CD4-positive, alpha-beta T cell treated with Interleukin-10 for 1 hour (primary cell): Measurements from ENCODE around the gene GTSE1.
"Not testable (repeated sequence)": the region's sequence is repeated elsewhere in the genome, so short reads cannot be mapped to it uniquely, and the experiment has no call there.

Experiments used
- DNase-seq: peaks from one replicate; pipeline ENCODE4 v3.0.0-alpha.2; 2020

The GTSE1 gene, protein sequence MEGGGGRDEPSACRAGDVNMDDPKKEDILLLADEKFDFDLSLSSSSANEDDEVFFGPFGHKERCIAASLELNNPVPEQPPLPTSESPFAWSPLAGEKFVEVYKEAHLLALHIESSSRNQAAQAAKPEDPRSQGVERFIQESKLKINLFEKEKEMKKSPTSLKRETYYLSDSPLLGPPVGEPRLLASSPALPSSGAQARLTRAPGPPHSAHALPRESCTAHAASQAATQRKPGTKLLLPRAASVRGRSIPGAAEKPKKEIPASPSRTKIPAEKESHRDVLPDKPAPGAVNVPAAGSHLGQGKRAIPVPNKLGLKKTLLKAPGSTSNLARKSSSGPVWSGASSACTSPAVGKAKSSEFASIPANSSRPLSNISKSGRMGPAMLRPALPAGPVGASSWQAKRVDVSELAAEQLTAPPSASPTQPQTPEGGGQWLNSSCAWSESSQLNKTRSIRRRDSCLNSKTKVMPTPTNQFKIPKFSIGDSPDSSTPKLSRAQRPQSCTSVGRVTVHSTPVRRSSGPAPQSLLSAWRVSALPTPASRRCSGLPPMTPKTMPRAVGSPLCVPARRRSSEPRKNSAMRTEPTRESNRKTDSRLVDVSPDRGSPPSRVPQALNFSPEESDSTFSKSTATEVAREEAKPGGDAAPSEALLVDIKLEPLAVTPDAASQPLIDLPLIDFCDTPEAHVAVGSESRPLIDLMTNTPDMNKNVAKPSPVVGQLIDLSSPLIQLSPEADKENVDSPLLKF

DNA sequence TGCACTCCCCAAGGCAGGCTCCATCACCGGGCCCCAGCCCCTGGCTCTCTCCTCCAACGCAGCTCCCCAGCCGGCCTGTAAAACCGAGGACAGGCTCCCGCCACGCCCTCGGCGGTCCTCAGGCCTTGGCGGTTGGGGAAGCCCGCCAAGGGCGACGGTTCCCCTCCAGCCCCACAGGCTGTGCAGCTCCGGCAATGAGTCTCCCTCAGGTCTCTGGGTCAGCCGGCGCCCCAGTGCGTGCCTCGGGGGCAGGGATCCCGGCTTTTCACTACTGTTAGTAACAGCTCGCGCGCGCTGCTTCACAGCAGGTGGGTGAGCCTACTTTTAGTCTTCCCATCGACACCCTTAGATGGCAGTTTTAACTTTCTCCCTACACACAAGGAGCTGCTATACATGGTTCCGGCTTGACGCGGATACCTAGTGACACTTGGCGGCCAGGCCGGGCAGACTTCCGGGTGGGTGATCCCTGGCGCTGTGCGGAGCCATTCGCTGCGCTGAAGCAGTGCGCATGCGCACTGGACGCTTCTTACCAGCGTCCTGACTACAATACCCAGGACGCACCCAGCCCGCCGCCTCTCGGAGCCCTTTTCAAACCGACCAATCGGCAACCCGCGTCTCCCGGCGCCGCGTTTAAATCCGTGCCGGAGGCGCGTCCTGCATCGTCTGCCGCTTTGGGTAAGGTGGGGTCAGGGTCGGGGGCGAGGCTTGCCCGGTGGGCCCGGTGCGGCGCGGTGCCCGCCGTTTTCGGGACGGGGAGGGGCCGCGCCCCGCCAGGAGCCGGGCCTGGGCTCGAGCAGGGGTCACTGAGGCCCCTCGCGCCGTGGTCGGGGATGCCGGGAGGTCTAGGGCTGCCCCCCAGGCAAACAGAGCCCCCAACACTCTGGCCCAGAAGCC is at the start of gene GTSE1:
Gene GTSE1, plus strand, starts transcription at position 614 of the 894 bp plus-strand sequence. CDS start 531 bp downstream, outside the sequence.
- DNase-seq, result peak; percentile 98

GRCh38 chr22:46247443-46247975 is 49.2 kb upstream of the GTSE1 start:
- DNase-seq, result no peak

- DNase-seq, result peak; percentile 90
Observed at GRCh38 chr22:46250035-46250782, 46.5 kb upstream of the GTSE1 start, which contains the start of gene CDPF1. TSS of gene CDPF1 (minus strand) at chr22:46250293. CDS start at chr22:46248284, 2,009 bp downstream.

- no peak for DNase-seq
Observed at GRCh38 chr22:46250783-46251125, 45.9 kb upstream of the GTSE1 start.

DNA sequence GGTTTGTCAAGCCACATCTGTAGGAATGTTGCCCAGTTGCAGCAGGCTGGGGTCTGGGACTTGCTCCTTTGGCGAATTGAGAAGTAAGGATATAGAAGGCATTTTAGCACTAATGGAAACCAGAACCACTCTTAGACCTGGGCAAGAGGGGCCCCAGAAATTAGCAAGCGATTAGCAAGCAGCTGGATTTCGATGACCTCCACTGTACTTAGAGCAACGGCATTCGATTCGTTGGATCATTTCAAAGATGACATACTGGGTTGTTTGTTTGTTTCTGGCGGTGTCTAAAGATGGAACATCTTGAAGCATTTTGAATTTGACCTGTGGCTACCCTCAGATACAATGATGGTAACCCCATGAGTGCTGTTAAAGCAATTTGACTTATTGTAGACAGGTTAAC is 45.4 kb upstream of the GTSE1 start:
- no peak for DNase-seq

DNA sequence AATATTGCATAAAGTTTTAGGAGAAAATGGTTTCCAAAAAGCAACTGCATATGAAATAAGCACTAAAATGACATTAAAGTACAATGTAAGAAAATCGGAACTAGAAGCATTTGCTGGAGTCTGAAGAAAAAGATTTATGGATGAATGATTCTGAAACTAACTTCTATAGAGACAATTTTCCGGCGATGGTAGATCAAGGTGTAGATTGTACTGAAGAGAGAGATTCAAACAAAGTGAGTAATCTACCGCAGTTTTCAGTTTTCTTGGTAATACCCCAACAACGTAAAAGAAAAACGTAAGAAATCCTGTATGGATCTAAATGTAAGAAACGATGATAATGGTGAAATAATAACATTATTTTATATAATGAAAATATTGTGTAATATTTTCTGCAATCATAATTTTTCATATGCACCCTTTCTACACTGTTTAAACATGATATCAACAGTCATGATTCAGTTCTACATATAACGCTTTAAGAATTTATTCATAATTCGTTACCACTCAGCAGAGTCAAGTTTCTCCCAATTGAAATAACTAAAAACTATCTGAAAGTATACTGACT is 44.8 kb upstream of the GTSE1 start:
- DNase-seq, result no peak

DNA sequence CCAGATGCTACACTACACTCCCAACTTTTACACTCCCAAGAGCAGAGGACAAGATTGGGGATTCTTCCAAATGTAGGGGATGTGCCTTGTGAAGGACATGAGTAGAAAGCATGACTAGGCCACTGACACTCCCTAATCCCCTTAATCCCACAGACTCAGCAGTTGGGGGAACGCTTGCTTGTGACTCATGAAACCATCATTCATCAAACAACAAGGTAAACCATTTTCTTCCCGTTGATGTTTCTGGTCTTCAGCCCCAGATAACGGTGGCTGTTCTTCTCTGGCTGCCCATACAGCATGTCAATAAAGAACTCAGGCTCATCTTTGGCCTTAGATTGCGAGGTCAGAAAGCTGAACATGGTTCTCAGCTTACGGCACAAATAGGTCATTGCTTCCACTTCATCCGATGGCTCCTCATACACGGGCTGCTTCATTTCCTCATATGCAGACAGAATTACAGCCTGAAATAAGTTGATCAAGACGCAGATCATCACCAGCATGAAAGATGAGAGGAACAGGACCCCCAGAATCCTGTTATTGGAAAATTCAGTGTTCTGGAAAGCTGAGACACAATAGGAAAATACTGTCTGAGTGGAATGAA is 40.2 kb upstream of the GTSE1 start:
- DNase-seq, result no peak

DNA sequence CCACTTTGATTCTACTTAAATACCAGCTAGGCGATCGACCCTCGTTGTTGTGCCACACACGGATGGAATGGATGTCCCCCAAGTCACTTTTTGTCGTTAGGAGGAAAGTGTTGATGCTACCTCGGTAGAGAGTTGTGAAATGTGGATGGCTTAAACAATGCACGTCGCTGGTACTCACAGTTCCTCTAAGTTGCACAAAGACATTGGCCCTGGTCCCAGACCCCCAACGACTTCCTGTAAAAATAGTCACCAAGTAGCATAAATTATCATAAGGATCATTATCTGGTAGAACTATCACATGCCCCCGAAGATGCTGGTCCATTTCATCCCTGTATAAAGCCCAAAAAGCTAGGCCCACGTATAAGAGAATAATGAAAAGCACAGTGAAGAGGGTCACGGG is 37.3 kb upstream of the GTSE1 start:
- DNase-seq, result no peak

DNA sequence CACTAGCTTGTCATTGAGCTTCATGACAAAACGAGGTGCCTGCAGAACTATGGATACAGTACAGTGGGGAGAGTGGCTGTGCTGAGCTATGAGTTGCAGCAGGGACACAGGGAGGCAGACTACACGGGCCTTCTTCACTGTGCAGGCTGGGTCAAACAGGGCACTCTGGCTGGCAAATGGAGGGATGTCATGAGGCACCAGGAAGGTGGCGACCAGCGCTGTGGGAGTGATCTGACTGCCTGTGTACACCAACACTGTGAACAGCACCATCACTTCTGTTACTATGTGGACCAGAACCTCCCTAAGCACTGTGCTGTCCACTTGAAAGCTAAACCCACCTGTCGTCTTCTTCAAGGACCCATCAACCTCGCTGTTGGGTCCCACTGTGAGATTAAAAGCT is 36.6 kb upstream of the GTSE1 start:
- no peak for DNase-seq

DNA sequence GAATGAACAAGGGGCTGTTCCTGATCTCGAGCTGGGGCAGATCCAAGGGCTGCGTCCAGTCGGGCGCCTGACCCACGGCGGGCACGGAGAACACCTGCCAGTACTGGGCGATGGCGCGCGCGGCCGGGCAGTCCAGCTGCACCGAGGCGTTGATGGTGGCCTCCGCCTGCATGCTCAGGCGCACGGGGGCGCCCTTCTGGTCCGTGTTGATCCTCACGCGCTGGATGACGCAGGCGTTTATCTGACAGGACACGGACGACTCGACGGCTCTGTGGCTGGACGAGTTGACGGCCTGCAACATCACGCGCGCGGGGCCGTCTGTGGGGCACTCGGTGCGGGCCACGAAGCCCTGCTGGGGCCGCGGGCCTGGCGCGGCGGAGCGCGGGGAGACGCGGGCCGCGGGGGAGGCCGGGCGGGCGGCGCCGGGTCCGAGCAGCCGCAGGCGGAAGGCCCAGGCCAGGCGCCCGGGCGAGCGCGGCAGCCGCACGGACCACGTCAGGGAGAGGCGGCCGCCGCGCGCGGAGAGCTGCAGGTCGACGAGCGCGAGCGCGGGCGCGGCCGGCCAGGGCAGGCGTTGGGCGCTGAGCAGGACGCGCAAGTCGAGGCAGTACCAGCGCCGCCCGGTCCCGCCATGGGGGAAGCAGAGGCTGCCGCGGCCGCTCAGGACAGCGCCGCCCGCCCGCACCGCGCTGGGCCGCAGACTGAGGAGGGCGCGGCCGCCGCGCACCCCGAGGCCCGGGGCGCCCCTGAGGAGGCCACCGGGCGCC is 34.0 kb upstream of the GTSE1 start:
- peak; percentile 49 for DNase-seq

DNA sequence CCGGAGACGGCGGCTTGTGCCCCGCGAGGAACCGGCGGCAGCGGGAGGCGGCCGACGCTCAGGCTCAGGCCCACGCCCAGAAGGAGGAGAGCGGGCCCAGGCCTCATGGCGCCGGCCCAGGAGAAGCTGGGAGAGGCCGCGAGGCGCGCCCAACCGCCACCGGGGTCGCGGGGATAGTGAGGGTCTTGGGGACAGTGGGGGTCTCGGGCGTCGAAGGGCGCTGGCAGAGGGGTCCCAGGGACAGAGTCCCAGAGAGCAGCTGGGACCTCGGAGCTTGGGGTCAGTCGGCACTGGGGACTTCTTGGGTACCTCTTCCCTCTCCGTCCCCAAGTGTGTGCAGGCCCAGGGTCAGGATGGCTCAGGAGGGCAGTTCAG is 33.5 kb upstream of the GTSE1 start, which contains the start of gene PKDREJ:
Gene PKDREJ, minus strand, starts transcription at position 128 of the 375 bp plus-strand sequence. Its CDS starts 21 bp downstream, at position 107.
- DNase-seq, result no peak

- not testable (repeated sequence) for DNase-seq
Observed at GRCh38 chr22:46264520-46264919, 32.1 kb upstream of the GTSE1 start.

- not testable (repeated sequence) for DNase-seq
Observed at GRCh38 chr22:46265627-46266026, 31.0 kb upstream of the GTSE1 start.

DNA sequence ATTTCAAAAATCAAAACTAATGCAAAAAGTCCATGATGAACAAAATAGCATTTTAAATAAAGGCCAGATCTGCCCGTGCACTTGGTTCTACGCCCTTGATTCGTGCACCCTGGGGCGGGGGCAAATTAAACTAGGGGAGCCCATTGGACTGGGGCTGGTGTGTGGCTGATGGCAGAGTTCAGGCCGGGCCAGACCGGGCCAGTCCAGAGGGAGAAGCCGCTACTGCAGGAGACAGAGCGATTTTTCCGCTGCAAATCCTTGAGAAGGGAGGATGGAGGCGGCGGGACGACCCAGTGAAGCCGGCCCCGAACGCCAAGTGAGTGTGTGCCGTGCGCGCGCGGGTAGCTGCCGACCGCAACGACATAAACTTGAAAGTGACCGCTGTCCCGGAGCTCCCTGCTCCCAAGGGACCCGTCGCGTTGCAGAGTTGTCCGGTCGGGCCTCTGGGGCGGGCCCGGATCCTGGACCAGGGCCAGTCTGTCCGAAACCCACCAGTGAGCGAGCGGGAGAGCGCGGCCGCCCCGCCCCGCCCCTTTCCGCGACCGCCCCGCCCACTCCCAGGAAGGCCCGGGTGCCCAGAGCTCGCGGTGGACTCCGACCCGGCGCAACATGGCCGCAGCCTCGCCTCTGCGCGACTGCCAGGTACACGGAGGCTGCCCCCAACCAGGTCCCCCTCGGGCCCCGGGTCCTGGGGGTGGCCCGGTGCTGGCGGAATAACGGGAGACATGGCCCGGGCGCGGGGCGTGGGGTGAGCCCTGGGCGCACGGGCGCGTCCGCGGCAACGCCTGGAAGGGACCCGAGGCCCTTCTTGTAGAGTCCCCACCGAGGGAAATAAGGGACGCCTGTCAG is 29.0 kb upstream of the GTSE1 start, which contains the start of gene TTC38:
Gene TTC38, plus strand, starts transcription at position 578 of the 849 bp plus-strand sequence. Its CDS starts 32 bp downstream, at position 610.
- DNase-seq, result peak; percentile 63

GRCh38 chr22:46269564-46269963 is 27.1 kb upstream of the GTSE1 start:
- DNase-seq, result no peak

GRCh38 chr22:46272196-46272595 is 24.5 kb upstream of the GTSE1 start:
- no peak for DNase-seq

GRCh38 chr22:46272762-46273431 is 23.8 kb upstream of the GTSE1 start:
- no peak for DNase-seq

DNA sequence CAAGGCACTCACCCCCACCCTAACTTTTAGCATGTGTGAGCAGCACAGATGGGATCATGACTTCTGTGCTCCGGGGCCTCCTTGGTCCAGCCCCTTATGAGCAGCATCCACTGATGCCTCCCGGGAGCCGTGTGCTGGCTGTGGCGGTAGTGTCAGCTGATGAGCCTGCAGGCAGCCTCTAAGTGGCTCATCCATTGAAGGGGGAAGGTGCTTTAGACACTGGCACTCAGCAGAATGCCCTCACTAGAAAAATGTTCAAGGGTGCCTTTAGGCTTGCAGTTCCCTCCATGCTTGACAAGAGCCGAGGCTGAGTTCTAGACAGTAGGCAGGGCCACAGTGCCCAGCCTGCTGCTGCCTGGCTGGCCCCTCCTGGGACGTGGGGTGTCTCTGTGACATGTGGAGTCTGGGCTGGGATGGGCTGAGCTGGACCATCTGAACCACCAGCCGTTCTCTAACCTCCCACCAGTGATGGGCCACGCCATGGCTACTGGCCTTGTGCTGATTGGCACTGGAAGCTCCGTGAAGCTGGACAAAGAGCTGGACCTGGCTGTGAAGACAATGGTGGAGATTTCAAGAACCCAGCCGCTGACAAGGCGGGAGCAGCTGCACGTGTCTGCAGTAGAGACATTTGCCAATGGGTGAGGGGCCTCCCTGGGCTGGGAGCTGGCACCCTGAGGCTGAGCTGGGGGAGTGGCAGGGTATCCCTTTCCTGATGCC is 23.1 kb upstream of the GTSE1 start:
- DNase-seq, result no peak
